ENCODE measurements around the gene SEMA6B.

Gene SEMA6B

DNA sequence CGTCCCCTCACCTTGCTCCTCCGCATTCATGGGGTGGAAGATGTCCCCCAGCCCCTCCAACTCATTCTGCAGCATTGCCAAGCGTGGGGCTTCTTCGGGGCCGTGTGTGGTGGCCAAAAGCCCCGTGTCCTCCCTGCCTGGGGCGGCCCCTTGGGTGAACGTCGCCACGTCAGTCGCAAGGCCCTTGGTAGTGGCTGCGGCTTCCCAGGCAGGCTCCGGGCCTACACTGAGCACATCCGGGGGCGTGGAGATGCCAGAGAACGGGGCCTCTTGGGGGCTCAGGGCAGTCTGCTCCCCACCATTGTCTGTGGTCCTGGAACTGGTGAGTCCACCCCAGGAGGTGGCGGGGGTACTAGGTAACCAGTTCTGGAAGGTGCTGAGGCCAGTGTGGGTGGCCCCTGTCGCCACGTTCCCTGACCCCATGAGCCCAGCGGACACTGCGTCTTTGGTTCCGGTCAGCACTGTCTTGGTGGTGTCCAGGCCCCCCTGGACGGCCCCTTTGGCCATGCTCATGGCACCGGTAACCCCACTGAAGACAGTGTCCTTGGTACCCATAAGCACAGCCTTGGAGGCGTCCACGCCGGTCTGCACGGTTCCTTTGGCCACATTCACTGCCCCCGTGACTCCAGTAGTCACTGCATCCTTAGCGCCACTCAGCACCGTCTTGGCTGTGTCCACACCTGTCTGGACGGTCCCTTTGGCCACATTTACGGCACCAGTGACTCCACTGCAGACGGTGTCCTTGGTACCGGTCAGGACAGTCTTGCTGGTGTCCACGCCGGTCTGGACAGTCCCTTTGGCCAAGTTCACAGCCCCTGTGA lies 48.8 kb downstream of the SEMA6B start:
- no peak for DNase-seq (ENCODE audit: low read depth in 2 of 2)

DNA sequence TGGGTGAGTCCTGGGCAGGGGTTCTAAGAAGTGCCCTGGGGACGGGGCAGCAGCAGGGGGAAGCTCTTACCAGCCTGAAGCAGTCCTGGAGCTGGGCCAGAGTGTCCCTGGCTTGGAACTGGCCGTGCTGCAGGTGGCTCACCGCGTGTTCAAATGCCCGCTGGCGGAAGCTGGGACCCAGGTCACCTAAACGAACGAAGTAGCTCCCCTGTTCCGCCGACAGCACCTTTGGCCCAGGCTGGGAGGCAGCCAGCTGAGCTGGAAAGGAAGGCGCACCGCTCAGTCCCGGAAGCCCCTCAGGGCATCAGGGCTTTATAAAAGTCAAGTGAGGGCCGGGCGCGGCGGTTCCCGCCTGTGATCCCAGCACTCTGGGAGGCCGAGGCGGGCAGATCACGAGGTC lies 50.8 kb downstream of the SEMA6B start:
- no peak for DNase-seq (ENCODE audit: low read depth in 2 of 2)

DNA sequence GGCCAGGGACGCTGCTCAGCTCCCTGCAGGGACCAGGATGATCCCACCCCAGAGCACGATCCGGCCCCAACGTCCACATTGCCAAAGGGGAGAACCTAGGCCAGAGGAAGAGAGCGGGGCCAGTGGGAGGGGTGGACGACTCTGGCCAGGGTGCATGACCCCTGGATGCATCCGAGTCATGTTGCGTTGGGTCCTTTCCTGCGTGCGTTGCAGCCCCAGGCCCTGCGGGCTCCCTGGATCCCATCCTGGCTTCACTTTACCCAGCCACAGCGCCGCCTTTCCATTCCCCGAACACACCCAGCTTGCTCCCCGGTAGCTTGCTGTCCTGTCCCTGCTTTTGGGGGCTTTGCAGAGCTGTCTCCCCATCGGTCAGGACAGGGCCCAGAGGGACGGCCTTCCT lies 51.7 kb downstream of the SEMA6B start:
- no peak for DNase-seq (ENCODE audit: low read depth in 2 of 2)

DNA sequence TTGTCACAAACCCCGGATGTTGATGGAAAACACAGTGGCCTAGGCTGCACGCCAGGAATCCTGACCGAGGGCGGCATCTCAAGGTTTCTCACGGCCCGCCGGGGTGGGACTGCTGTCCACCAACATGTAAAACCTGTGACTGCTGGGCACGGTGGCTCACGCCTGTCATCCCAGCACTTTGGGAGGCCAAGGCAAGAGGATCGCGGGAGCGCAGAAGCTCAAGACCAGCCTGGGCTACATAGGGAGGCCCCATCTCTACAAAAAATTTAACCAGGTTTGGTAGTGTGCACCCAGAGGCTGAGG lies 52.4 kb downstream of the SEMA6B start:
- DNase-seq (ENCODE audit: low read depth in 2 of 2) = no peak

DNA sequence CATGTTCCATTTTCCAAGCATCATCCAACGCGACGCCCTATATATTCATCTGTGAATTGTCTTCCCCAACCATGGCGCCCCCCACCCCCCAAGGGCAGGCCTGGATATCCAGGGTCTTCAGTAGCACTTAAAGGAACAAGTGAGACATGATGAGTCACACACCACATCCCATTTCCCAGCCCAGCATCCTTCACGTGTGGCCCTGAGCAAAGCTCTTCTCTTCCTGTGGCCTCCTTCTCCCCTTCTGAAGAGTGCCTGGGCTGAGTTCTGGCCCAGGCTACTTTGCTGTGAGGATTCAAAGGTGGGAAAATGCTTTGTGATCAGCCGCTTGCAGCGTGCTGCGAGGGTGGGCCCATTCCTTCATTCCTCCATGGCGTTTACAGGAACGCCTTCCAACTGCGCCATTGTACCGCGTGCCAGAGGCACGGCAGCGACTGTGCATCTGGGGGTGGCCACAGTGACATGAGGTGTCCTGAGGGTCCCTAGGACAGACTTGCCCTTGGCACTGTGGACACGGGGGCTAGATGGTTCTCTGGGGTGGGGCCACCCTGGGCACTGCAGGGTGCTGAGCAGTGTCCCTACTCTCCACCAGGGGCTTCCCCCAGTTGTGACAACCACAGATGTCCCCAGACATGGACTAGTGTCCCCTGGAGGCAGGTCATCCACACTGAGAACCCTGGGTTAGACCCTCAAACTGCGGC lies 52.9 kb downstream of the SEMA6B start:
- DNase-seq (ENCODE audit: low read depth in 2 of 2) = no peak

DNA sequence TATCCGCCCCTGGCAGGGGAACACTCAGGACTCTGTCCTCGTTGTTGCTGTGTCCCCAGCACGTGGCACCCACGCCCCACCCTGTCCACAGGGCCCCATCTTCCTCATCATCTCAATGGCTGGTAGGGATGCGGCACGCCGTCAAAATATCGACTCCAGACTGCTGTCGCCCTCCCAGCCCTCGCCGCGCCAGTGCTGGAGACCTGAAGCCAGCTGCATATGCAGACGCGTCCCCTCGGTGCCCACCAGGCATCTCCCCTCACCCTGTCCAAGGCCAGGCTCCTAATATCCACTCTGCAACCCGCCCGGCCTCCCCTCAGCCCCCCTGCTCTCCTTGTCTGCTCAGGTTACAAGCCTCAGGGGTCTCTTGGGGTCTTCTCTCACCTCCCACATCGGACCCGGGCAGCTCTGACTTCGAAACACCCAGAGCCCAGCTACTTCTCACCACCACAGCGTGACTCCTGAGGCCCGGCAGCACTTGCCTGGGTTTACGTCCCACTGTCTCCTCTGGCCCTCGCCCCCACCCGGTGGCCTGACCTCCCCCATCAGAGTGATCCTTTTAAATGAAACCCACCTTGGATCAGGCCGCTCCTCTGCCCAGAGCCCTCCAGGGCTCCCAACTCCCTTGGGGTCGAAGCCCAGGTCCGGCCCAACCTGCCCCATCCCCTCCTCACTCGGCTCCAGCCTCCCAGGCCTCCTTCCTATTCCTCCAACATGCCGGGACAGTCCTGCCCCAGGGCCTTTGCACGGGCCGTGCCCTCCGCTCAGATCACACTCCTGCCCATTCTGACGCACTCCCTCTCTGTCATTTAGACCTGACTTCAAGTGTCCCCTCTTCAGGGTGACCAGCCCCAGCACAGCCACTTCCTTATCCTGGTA lies 53.7 kb downstream of the SEMA6B start:
- DNase-seq (ENCODE audit: low read depth in 2 of 2) = no peak

DNA sequence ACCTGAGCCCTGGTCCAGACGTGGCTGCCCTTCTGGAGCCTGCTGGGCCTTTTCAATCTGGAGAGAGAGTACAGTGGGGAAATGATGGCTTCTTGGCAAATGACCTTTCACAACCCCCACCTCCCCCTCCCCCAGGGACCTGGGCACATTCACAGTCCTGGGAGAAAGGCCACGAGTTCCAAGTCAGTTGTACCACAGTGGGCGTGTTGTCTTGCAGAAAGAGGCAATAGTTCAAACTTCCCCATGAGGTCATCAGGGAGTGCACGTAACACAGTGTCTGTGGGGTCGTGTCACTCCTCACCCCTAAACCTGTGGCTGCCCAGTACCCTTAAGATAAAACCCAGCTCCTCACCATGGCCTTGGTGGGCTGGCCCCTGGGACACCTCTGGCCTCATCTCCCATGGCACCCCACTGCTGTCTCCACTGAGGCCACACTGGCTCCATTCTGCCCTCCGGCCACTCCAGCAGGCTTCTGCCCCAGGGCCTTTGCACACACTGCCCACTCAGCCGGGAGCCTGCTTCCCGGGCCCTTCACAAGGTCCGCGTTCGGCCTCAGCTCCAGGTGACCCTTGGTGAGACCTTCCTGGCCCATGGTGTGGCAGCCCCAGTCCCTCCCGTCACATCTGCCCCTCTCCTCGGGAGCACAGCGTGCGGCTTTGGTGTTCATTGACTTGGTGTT lies 54.5 kb downstream of the SEMA6B start:
- DNase-seq (ENCODE audit: low read depth in 2 of 2) = no peak

DNA sequence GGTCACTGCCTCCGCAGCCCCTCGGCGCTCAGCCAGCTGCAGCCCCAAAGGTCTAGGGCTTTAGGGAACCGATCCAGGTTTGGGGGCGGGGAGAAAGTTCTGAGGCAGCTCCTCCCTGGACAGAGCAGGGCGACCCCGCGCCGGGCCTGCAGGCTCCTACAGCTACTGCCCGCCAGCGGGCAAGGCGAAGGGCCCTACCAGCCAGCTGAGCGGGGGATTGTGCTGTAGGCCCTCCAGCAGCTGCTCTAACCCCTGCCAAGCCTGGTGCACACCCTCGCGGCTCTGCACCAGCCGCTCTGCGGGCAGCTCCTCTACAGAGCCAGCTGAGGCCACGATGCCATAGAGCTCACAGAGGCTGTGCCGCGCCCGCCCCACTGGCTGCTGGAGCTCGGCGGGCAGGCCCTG lies 55.2 kb downstream of the SEMA6B start:
- DNase-seq (ENCODE audit: low read depth in 2 of 2) = no peak

DNA sequence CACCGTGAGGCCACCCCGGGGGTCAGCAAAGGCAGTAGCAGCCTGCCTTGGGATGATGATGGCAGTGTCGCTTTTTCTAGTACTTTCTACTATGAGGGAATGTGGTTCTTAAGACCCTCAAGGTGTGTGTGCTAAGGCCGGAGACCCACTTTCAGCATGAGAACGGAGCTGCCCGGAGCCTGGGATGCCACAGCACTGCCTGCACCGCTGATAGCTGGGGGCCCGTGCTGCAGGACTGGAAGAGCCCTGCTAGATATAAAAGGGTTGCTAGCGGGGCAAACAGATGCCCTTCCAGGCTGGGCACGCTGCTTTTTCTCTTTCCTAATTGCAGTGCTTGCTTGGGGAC lies 55.7 kb downstream of the SEMA6B start:
- no peak for DNase-seq (ENCODE audit: low read depth in 2 of 2)

DNA sequence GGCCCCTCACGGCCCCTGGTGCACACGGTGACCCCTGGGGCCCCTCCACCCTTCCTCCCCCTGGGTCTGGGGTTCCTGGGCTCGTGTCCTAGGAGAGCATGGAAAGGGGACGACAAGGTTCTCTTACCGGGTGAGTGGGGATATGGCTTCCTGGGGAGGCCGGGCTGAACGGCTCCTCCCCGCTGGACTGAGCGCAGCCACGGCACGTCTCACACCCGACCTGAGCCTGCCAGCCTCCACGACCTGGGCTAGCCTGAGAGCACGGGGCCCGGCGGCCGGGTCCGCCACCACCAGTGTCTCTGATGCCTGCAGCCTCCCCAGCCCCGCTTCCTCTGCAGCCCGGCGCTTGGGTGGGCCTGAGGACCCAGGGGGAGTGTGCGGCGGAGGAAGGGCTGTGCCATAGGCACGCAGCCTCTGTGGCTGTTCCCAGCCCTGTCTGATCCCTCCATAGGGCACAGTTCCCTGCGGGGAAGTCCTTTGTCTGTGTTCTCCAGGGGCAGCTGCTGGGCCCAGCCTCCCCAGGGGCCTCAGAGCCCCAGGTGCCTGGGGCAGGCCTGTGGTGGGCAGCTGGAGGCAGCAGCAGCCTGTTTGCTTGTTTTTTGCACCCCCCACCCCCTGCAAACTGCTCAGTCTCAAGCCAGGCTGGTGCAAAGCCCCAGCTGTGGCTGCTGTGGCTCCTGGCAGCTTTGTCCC lies 56.2 kb downstream of the SEMA6B start:
- no peak for DNase-seq (ENCODE audit: low read depth in 2 of 2)

DNA sequence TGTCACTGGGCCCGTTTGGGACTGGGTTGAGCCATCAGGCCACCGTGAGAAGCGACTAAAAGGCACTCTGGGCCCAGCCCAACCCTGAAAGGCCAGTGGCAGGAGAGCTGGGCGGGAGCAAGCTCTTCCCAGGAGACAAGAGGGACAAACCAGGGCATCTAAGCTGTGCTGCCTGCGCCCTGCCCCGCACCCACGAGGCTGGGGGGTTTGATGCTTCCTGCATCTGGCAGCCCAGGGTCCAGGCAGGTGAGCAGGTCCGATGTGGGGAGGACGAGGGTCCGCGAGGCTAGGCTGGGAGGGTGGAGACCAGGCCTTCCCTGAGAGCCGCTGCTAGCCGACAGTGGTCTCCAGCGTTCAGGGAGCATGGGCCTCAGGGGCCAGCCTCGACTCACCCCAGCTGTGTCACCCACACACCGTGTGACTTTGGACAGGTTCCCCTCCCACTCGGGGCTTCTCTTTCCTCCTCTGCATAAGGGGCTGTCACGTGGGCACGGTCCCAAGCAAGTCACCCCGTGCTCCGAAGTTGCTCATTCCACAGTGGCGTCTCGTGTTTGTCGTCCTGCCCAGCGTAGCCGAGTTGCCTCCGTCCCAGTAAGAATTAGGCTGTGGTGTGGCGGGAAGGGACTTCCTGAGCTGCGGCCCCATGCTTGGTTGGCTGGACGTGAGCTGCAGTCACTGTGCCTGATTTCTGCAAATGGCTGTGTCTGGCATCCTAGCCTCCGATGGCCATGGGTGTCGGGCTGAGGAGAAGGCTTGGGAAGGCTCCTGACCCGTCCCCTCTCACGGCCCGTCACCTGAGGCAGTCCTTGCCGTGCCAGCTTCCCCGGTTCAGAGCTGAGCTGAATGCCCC lies 57.0 kb downstream of the SEMA6B start:
- no peak for DNase-seq (ENCODE audit: low read depth in 2 of 2)

DNA sequence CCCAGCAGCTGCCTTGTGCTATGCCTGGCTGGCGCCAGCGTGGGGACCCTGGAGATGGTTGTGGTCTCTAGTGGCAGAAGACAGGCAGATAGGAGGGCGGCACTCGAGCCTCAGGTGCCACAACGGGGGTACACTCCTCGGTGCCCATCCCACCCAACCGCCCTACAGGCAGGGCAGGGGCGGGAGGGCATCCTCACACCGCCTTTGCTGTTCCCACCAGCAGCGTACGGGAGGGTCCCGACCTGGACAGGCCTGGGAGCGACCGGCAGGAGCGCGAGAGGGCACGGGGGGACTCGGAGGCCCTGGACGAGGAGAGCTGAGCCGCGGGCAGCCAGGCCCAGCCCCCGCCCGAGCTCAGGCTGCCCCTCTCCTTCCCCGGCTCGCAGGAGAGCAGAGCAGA lies 57.8 kb downstream of the SEMA6B start:
- no peak for DNase-seq (ENCODE audit: low read depth in 2 of 2)

DNA sequence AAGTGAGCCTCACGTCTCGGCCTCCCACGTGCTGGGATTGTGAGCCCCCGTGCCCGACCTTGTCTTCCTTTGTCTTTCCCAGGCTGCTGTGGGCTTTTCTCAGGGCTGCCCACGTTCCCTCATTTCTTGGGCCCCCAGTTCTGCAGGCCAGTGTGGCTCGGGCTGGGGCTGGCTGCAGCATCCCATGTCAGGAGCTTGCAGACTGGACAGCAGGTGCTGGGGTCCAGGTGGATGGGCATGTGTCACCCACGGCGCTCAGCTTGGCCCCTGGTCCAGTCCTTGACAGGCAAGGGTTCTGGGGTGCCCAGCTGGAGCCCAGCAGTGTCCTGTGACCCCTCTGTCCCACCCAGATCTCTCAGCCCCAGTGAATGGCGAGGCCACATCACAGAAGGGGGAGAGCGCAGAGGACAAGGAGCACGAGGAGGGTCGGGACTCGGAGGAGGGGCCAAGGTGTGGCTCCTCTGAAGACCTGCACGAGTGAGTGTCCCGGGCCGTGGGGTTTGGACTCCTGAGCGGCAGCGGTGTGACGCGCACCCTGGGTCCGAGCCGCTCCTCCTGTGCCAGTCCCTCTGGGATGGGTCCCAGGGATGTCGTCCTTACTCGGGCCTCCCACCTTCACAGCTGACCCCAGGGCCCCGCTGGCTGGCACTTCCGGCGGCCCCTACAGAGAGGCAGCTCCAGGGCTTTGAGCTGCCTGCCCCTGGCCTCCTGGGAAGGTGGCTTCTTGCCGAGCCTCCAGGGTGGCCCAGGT lies 58.5 kb downstream of the SEMA6B start:
- DNase-seq (ENCODE audit: low read depth in 2 of 2) = no peak

DNA sequence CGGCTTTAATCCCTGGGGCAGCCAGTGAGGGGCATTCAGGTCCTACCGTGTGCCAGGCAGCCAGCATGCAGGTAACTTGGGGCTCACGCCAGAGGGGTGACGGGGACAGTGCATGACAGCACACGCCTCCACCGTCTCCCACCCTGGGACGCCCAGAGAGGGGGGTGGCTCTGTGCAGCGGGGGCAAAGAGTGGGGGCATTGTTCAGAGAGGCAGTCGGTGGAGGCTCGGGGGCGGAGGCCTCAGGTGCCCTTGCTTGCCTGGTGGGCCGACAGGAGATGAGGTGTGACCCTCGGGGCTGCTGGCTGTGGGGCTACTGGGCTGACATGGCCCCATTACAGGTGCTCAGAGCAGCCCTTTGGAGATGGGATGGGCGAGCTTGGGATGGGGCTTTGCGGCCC lies 59.6 kb downstream of the SEMA6B start:
- no peak for DNase-seq (ENCODE audit: low read depth in 2 of 2)

DNA sequence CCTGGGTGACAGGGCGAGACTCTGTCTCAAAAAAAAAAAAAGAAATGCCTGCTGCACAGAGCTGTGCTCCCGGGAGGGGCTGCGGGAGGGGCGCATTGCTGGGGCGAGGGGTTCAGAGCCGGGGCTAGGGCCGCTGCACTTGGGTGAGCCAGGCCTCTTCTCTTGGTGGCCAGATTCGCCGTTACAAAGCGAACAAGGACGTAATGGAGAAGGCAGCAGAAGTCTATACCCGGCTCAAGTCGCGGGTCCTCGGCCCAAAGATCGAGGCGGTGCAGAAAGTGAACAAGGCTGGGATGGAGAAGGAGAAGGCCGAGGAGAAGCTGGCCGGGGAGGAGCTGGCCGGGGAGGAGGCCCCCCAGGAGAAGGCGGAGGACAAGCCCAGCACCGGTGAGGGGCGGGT lies 60.2 kb downstream of the SEMA6B start:
- DNase-seq (ENCODE audit: low read depth in 2 of 2) = no peak

DNA sequence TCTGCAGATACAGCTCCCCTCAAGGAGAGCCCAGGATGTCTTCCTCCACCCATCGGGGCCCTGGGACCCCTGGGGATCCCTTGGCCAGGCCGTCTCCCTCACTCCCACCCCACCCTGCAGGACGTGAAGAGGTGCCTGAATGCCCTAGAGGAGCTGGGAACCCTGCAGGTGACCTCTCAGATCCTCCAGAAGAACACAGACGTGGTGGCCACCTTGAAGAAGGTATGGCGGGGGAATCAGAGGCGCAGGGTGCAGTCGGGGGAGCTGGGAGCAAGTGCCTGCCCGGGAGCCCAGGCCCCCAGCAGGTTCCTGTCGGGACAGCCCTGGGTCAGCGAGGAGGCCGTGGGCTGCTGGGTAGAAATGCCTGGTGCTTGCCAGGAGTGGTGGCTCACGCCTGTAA lies 60.8 kb downstream of the SEMA6B start:
- no peak for DNase-seq (ENCODE audit: low read depth in 2 of 2)

DNA sequence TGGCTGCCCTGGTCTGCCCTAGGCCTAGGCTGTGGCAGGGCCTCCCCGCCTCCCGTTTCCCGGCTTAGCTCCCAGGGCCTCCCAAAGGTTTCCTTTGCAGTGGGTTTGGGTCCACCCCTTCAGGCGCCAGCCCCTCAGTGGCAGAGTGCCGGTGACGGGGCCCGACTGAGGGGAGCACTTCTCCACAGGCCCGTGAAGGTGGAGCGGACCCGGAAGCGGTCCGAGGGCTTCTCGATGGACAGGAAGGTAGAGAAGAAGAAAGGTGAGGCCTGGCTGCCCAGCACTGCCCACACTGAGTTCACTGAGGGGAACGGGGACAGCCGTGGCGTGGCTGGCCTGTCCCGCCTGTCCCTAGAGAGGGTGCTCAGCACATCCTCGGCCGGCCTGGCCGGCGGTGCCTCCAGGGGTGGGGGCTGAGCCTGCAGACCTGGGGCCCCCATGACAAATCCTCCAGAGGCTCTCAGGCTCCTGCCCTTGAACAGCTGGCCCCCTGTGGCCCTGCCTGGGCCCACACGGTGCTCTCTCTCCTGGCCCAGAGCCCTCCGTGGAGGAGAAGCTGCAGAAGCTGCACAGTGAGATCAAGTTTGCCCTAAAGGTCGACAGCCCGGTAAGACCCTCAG lies 61.6 kb downstream of the SEMA6B start:
- no peak for DNase-seq (ENCODE audit: low read depth in 2 of 2)

DNA sequence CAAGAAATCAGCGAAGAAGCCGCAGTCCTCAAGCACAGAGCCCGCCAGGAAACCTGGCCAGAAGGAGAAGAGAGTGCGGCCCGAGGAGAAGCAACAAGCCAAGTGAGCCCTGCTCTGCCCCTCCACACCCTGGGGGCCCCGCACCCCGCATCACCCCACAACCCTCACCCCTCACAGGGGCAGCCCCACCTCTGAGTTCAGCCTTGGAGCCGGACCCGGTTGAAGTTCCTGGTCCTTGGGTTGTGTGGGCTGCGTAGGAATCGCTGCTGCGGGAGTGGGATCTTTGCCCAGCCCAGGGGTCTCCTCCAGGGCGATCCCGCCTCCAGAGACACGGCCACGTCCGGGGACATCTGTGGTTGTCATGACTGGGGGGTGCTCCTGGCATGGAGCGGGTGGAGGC lies 63.2 kb downstream of the SEMA6B start:
- DNase-seq (ENCODE audit: low read depth in 2 of 2) = no peak

DNA sequence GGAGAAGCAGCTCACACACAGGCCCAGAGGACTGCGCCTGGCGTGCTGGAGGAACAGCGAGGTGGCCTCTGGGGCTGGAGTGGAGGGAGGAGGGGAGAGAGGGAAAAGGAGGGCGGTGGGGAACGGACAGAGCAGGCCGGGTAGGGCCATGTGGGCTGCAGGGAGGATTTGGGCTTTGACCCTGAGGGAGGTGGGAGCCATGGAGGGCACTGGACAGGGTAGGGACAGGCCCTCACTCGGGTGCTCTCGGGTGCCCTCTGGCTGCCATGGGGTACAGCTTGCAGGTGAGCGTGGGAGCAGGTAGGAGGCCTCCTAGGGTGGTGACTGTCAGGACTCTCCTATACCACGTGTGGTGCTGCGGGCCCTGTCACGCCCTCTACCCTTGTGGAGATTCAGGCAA lies 64.0 kb downstream of the SEMA6B start:
- no peak for DNase-seq (ENCODE audit: low read depth in 2 of 2)

DNA sequence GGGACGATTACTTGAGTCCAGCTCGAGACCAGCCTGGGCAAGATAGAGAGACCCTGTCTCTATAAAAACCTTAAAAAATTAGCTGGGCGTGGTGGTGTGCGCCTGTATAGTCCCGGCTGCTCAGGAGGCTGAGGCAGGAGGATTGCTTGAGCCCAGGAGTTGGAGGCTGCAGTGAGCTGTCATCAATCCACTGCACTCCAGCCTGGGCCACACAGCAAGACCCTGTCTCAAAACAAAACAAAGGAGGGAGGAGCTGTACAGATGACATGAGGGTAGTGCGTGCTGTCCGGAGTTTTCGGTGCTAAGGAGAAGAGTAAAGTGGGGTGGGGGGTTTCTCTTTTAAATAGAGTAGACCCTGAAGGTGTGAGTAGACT lies 64.8 kb downstream of the SEMA6B start:
- no peak for DNase-seq (ENCODE audit: low read depth in 2 of 2)

Data from stimulated activated CD8-positive, alpha-beta memory T cell treated with anti-CD3 and anti-CD28 coated beads, Interleukin-2, amount 100 ng/mL, for 1 hour (primary cell).